Measurements from ENCODE around the gene ZFP14.
A peak's percentile ranks its signal among the peaks of the same experiment; 100 is the strongest.

The ZFP14 gene

GRCh38 chr19:36378625-36379509 is at the start of gene ZFP14:
TSS of gene ZFP14 (minus strand) at chr19:36379201. CDS start at chr19:36367892, 11,309 bp downstream.
- DNase-seq (peak; percentile 95), ATAC-seq (replicated peaks) (peak; percentile 98 to 99)
- no peaks in the 10 kb centered on the region for H3K27me3 Mint-ChIP-seq
- H3K9me3 Mint-ChIP-seq: peaks cover 0 to 3% of the 10 kb centered on the region in 2 donors
- H3K4me3 Mint-ChIP-seq: peak within 1 kb of the TSS; percentile 95 to 99
- peaks cover 1 to 7% of the 10 kb centered on the region in 2 donors for H3K36me3 Mint-ChIP-seq
- H3K27ac Mint-ChIP-seq: peak within 1 kb of the TSS; percentile 99
- H3K4me1 Mint-ChIP-seq: peaks cover 8 to 23% of the 10 kb centered on the region in 2 donors

- Mint-ChIP-seq H3K27me3 (peaks cover 33 to 41% of the 10 kb centered on the region in 2 donors), H3K9me3 (peaks cover 13 to 19% of the 10 kb centered on the region in 2 donors), H3K4me1 (peaks cover 2 to 6% of the 10 kb centered on the region in 2 donors), H3K4me3 (no peak overlapping the region), H3K36me3 (peaks cover 4 to 18% of the 10 kb centered on the region in 2 donors), H3K27ac (no peak overlapping the region)
- no peak for ATAC-seq (replicated peaks)
- no peak for DNase-seq
Measured at GRCh38 chr19:36423925-36424324, 44.9 kb upstream of the ZFP14 start.

GRCh38 chr19:36421749-36422481 is 42.9 kb upstream of the ZFP14 start:
- no peak for ATAC-seq (replicated peaks)
- H3K4me1 Mint-ChIP-seq: peaks cover 13 to 25% of the 10 kb centered on the region in 2 donors
- peaks cover 29 to 37% of the 10 kb centered on the region in 2 donors for H3K27me3 Mint-ChIP-seq
- peaks cover 8 to 21% of the 10 kb centered on the region in 2 donors for H3K36me3 Mint-ChIP-seq
- peak overlapping the region; percentile 74 to 77 for H3K4me3 Mint-ChIP-seq
- H3K27ac Mint-ChIP-seq: no peak overlapping the region
- no peak for DNase-seq
- peaks cover 9 to 17% of the 10 kb centered on the region in 2 donors for H3K9me3 Mint-ChIP-seq

GRCh38 chr19:36420961-36421748 is 42.2 kb upstream of the ZFP14 start:
- H3K4me1 Mint-ChIP-seq: peaks cover 13 to 29% of the 10 kb centered on the region in 2 donors
- ATAC-seq (replicated peaks) (peak in 1 of 2 donors; percentile 10), DNase-seq (no peak)
- H3K27ac Mint-ChIP-seq: peak overlapping the region; percentile 42
- H3K9me3 Mint-ChIP-seq: peaks cover 6 to 13% of the 10 kb centered on the region in 2 donors
- peaks cover 26 to 34% of the 10 kb centered on the region in 2 donors for H3K27me3 Mint-ChIP-seq
- H3K4me3 Mint-ChIP-seq: peak overlapping the region; percentile 74 to 77
- peaks cover 8 to 19% of the 10 kb centered on the region in 2 donors for H3K36me3 Mint-ChIP-seq

- Mint-ChIP-seq H3K9me3 (peaks cover 0 to 5% of the 10 kb centered on the region in 2 donors), H3K36me3 (peaks cover 9 to 21% of the 10 kb centered on the region in 2 donors), H3K27me3 (peaks cover 18 to 25% of the 10 kb centered on the region in 2 donors), H3K27ac (peak within 1 kb of the TSS; percentile 100), H3K4me1 (peaks cover 13 to 30% of the 10 kb centered on the region in 2 donors), H3K4me3 (peak within 1 kb of the TSS; percentile 97 to 99)
- DNase-seq (peak; percentile 88), ATAC-seq (replicated peaks) (peak; percentile 93 to 96)
Measured at GRCh38 chr19:36418287-36419001, 39.4 kb upstream of the ZFP14 start, which contains the start of gene ZFP82. TSS of gene ZFP82 (minus strand) at chr19:36418644. CDS start at chr19:36409789, 8,855 bp downstream.

- Mint-ChIP-seq H3K36me3 (peaks cover 15 to 23% of the 10 kb centered on the region in 2 donors), H3K4me1 (peaks cover 13 to 30% of the 10 kb centered on the region in 2 donors), H3K27me3 (peaks cover 18 to 21% of the 10 kb centered on the region in 2 donors), H3K27ac (peak overlapping the region; percentile 100), H3K4me3 (peak overlapping the region; percentile 97 to 99), H3K9me3 (peaks cover 0 to 5% of the 10 kb centered on the region in 2 donors)
- ATAC-seq (replicated peaks) (peak in 1 of 2 donors; percentile 6), DNase-seq (no peak)
Measured at GRCh38 chr19:36417752-36418286, 38.8 kb upstream of the ZFP14 start.

- peak overlapping the region; percentile 44 for H3K27ac Mint-ChIP-seq
- no peak for DNase-seq
- ATAC-seq (replicated peaks): no peak
- no peak overlapping the region for H3K4me3 Mint-ChIP-seq
- peaks cover 11 to 23% of the 10 kb centered on the region in 2 donors for H3K4me1 Mint-ChIP-seq
- H3K27me3 Mint-ChIP-seq: no peaks in the 10 kb centered on the region
- H3K9me3 Mint-ChIP-seq: peaks cover 0 to 2% of the 10 kb centered on the region in 2 donors
- peaks cover 42 to 57% of the 10 kb centered on the region in 2 donors for H3K36me3 Mint-ChIP-seq
Measured at GRCh38 chr19:36409841-36410240, 30.8 kb upstream of the ZFP14 start.

GRCh38 chr19:36408101-36408500 is 29.1 kb upstream of the ZFP14 start:
- Mint-ChIP-seq H3K4me1 (peaks cover 11 to 23% of the 10 kb centered on the region in 2 donors), H3K9me3 (peaks cover 0 to 2% of the 10 kb centered on the region in 2 donors), H3K27me3 (no peaks in the 10 kb centered on the region), H3K4me3 (no peak overlapping the region), H3K36me3 (peaks cover 47 to 65% of the 10 kb centered on the region in 2 donors), H3K27ac (no peak overlapping the region)
- DNase-seq (no peak), ATAC-seq (replicated peaks) (no peak)

- H3K27ac Mint-ChIP-seq: peak overlapping the region; percentile 25
- peaks cover 8 to 11% of the 10 kb centered on the region in 2 donors for H3K9me3 Mint-ChIP-seq
- peaks cover 50 to 61% of the 10 kb centered on the region in 2 donors for H3K36me3 Mint-ChIP-seq
Measured at GRCh38 chr19:36404498-36404897, 25.5 kb upstream of the ZFP14 start.

DNA sequence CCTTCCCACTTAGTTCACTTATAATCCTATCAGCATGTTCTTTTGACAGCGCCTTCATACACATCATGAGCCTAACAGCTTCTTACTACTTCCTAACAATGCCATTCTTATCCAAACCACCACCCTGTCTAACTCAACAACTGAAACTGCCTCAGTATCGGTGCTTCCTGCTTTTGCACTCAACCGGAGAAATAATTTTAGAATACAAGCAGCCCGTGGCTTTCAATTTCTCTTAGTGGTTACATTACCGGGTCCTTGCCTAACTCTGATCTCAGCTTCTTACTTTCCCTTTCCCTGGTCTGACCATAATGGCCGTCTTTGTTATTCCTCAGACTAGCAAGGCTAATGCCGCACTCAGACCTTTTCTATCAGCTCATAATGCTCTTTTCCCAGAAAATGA is 22.5 kb upstream of the ZFP14 start:
- peaks cover 9 to 20% of the 10 kb centered on the region in 2 donors for H3K4me1 Mint-ChIP-seq
- peak overlapping the region; percentile 37 for H3K27ac Mint-ChIP-seq
- H3K4me3 Mint-ChIP-seq: peak overlapping the region; percentile 57 to 61
- peaks cover 51 to 66% of the 10 kb centered on the region in 2 donors for H3K36me3 Mint-ChIP-seq
- H3K27me3 Mint-ChIP-seq: no peaks in the 10 kb centered on the region
- peak; percentile 41 for DNase-seq
- peaks cover 6 to 11% of the 10 kb centered on the region in 2 donors for H3K9me3 Mint-ChIP-seq
- ATAC-seq (replicated peaks): peak; percentile 97 to 99

More at GRCh38 chr19:36404498-36404897, 25.5 kb upstream of the ZFP14 start:
- H3K27me3 Mint-ChIP-seq: no peaks in the 10 kb centered on the region
- no peak overlapping the region for H3K4me3 Mint-ChIP-seq
- no peak for ATAC-seq (replicated peaks)
- peaks cover 10 to 24% of the 10 kb centered on the region in 2 donors for H3K4me1 Mint-ChIP-seq
- DNase-seq: no peak

- Mint-ChIP-seq H3K27ac (no peak overlapping the region), H3K27me3 (no peaks in the 10 kb centered on the region), H3K9me3 (peaks cover 19 to 25% of the 10 kb centered on the region in 2 donors), H3K4me1 (peaks cover 9 to 20% of the 10 kb centered on the region in 2 donors), H3K36me3 (peaks cover 57 to 71% of the 10 kb centered on the region in 2 donors), H3K4me3 (no peak overlapping the region)
- DNase-seq: no peak
- ATAC-seq (replicated peaks): no peak
Measured at GRCh38 chr19:36398571-36398970, 19.6 kb upstream of the ZFP14 start.

DNA sequence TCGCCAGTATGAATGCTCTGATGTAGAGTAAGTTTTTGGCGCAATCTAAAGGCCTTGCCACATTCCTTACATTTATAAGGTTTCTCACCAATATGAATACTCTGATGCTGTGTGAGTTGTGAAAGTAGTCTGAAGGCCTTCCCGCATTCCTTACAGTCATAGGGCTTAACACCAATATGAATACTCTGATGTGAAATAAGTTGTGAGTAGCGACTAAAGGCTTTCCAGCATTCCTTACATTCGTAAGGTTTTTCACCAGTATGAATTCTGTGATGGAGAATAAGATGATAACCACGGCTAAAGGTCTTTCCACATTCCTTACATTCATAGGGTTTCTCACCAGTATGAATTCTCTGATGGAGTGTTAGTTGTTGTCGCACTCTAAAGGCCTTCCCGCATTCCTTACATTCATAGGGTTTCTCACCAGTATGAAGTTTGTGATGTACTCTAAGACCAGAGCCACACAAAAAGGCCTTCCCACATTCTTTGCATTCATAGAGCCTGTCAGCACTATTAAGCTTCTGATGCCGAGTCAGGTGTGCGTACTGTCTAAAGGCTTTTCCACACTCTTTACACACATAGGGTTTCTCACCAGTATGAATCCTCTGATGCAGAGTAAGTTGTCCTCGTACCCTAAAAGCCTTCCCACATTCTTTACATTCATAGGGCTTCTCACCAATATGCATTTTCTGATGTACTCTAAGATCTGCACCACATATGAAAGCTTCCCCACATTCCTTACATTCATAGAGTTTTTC is 14.1 kb upstream of the ZFP14 start:
- Mint-ChIP-seq H3K4me3 (no peak overlapping the region), H3K9me3 (peaks cover 27 to 31% of the 10 kb centered on the region in 2 donors), H3K27ac (no peak overlapping the region), H3K27me3 (no peaks in the 10 kb centered on the region), H3K4me1 (no peaks in the 10 kb centered on the region), H3K36me3 (peaks cover 60 to 69% of the 10 kb centered on the region in 2 donors)
- DNase-seq (no peak), ATAC-seq (replicated peaks) (no peak)

Measured in stimulated activated naive B cell treated with anti-CD40 and anti-IgM and Interleukin-4, amounts not matched to agents 10 μg/mL and 1 μg/mL and 100 μg/mL, for 72 hours (primary cell).